ENCODE data around the gene PEDS1. TPM values are rescaled to one million over a fixed set of nuclear protein-coding genes. Genes with fewer than 3 reads are reported as not detected.

The PEDS1 gene
- total and polyA plus RNA-seq, 4 donors, result 4.8 to 19.3 (median 8.6) TPM

DNA sequence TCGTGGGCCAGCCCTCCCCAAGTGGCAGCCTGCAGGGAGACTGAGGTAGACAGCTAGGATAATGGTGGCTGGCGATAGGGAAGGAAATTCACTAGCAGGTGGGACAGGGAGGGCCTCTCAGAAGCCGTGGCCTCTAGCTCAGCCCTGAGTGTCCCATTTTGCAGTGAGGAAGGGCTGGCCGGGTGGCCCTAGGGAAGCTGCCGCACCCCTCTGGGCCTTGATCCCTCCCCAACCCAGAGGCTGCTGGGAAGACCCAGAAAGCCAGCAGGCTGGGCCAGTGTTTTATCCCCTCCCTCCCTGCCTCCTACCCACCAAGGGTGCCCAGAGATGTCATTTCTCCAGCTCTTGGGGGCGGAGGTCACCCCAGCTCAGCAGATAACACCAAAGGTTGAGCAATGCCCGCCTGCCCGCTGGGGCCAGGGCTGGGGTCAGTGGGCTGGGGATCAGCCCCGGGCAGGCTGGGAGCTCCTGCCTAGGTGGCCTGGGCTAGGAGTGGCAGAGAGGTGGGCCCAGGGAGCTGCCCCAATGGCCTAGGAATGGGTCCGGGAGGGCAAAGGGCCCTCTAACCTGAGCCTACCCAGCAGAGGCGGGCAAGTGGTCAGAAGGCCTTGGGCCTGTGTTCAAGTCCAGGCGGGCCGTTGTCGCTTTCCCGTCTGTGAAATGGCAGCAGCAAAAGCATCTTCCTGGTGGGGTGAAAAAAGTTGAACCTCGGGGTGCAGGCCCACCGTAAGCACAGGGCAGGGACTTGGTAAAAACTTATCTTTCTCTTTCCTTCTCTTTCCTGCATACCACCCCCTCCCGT is 35.6 kb upstream of the PEDS1 start (continued):
- TF ChIP-seq, protein P1, sequence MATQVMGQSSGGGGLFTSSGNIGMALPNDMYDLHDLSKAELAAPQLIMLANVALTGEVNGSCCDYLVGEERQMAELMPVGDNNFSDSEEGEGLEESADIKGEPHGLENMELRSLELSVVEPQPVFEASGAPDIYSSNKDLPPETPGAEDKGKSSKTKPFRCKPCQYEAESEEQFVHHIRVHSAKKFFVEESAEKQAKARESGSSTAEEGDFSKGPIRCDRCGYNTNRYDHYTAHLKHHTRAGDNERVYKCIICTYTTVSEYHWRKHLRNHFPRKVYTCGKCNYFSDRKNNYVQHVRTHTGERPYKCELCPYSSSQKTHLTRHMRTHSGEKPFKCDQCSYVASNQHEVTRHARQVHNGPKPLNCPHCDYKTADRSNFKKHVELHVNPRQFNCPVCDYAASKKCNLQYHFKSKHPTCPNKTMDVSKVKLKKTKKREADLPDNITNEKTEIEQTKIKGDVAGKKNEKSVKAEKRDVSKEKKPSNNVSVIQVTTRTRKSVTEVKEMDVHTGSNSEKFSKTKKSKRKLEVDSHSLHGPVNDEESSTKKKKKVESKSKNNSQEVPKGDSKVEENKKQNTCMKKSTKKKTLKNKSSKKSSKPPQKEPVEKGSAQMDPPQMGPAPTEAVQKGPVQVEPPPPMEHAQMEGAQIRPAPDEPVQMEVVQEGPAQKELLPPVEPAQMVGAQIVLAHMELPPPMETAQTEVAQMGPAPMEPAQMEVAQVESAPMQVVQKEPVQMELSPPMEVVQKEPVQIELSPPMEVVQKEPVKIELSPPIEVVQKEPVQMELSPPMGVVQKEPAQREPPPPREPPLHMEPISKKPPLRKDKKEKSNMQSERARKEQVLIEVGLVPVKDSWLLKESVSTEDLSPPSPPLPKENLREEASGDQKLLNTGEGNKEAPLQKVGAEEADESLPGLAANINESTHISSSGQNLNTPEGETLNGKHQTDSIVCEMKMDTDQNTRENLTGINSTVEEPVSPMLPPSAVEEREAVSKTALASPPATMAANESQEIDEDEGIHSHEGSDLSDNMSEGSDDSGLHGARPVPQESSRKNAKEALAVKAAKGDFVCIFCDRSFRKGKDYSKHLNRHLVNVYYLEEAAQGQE (IDR thresholded peaks at IDR 0.05), result peak; percentile 88

DNA sequence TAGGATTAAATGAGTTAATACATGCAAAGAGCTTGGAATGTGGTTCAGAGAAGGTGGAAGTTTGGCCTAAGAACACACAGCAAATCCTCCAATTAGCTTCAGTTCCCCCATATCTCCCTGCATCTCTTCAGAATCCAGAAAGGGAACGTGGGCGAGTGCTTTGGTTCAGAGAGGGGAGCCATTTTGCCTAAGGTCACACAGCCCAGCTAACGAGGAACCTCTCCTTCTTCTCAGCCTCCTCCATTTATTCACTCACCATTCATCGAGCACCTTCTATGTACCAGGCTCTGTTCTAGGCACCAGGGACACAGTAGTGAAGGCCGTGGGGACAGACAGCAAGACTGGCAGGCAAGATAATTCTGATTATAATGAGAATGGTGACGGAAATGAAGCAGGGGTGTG is 34.8 kb upstream of the PEDS1 start:
- Histone ChIP-seq H3K4me1 (ENCODE audit: control insufficient read depth in 4 of 4, insufficient read depth in 4 of 4, low read length in 3 of 4) (peaks cover 0 to 34% (median 26%) of the 10 kb centered on the region in 4 donors), H3K27ac (ENCODE audit: low read depth in 1 of 2, low read length in 2 of 2) (peak overlapping the region; percentile 79 to 98), H3K9ac (ENCODE audit: low read depth in 1 of 2, low read length in 2 of 2) (peak overlapping the region; percentile 17 to 29), H3K36me3 (ENCODE audit: control insufficient read depth in 4 of 4, insufficient read depth in 3 of 4, low read depth in 1 of 4, low read length in 3 of 4) (peaks cover 0 to 7% (median 0%) of the 10 kb centered on the region in 4 donors), H3K9me3 (ENCODE audit: control insufficient read depth in 4 of 4, low read length in 3 of 4) (no peaks in the 10 kb centered on the region), H3K4me3 (ENCODE audit: low read depth in 1 of 3, low read length in 3 of 3) (no peak overlapping the region), H3K27me3 (ENCODE audit: control insufficient read depth in 4 of 4, insufficient read depth in 4 of 4, low read length in 3 of 4) (no peaks in the 10 kb centered on the region)
- no peak for DNase-seq (ENCODE audit: low spot score)
- no peak for TF ChIP-seq FOXA2 (IDR thresholded peaks at IDR 0.05)
- TF ChIP-seq, protein P2, sequence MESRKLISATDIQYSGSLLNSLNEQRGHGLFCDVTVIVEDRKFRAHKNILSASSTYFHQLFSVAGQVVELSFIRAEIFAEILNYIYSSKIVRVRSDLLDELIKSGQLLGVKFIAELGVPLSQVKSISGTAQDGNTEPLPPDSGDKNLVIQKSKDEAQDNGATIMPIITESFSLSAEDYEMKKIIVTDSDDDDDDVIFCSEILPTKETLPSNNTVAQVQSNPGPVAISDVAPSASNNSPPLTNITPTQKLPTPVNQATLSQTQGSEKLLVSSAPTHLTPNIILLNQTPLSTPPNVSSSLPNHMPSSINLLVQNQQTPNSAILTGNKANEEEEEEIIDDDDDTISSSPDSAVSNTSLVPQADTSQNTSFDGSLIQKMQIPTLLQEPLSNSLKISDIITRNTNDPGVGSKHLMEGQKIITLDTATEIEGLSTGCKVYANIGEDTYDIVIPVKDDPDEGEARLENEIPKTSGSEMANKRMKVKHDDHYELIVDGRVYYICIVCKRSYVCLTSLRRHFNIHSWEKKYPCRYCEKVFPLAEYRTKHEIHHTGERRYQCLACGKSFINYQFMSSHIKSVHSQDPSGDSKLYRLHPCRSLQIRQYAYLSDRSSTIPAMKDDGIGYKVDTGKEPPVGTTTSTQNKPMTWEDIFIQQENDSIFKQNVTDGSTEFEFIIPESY (IDR thresholded peaks at IDR 0.05), result no peak
- TF ChIP-seq RXRA (IDR thresholded peaks at IDR 0.05), result no peak
- TF ChIP-seq TAF1 (conservative IDR thresholded peaks at IDR 0.05), result no peak
- TF ChIP-seq HNF4G (IDR thresholded peaks at IDR 0.05), result no peak
- no peak for TF ChIP-seq RAD21 (IDR thresholded peaks at IDR 0.05)
- no peak for TF ChIP-seq YY1 (IDR thresholded peaks at IDR 0.05)
- TF ChIP-seq, protein P3, sequence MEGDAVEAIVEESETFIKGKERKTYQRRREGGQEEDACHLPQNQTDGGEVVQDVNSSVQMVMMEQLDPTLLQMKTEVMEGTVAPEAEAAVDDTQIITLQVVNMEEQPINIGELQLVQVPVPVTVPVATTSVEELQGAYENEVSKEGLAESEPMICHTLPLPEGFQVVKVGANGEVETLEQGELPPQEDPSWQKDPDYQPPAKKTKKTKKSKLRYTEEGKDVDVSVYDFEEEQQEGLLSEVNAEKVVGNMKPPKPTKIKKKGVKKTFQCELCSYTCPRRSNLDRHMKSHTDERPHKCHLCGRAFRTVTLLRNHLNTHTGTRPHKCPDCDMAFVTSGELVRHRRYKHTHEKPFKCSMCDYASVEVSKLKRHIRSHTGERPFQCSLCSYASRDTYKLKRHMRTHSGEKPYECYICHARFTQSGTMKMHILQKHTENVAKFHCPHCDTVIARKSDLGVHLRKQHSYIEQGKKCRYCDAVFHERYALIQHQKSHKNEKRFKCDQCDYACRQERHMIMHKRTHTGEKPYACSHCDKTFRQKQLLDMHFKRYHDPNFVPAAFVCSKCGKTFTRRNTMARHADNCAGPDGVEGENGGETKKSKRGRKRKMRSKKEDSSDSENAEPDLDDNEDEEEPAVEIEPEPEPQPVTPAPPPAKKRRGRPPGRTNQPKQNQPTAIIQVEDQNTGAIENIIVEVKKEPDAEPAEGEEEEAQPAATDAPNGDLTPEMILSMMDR (IDR thresholded peaks at IDR 0.05; ENCODE audit: low read depth, low read length, missing input control), result no peak
- TF ChIP-seq HNF4A (conservative IDR thresholded peaks at IDR 0.05), result no peak
- TF ChIP-seq FOXA1 (IDR thresholded peaks at IDR 0.05), result no peak
- TF ChIP-seq, protein P4, sequence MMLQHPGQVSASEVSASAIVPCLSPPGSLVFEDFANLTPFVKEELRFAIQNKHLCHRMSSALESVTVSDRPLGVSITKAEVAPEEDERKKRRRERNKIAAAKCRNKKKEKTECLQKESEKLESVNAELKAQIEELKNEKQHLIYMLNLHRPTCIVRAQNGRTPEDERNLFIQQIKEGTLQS (IDR thresholded peaks at IDR 0.05), result no peak
- no peak for TF ChIP-seq SP1 (IDR thresholded peaks at IDR 0.05)
- no peak for TF ChIP-seq EGR1 (IDR thresholded peaks at IDR 0.05; ENCODE audit: low read depth in 2 of 2)
- WGBS, result 94% methylated on average over 6 of the region's 6 CpGs
